Measurements from ENCODE around the gene SH3GLB2. TPM values are rescaled to one million over a fixed set of nuclear protein-coding genes. Genes with fewer than 3 reads are reported as not detected.

The SH3GLB2 gene
- total RNA-seq, 1 donor from 2014 or later, result 138 TPM

DNA sequence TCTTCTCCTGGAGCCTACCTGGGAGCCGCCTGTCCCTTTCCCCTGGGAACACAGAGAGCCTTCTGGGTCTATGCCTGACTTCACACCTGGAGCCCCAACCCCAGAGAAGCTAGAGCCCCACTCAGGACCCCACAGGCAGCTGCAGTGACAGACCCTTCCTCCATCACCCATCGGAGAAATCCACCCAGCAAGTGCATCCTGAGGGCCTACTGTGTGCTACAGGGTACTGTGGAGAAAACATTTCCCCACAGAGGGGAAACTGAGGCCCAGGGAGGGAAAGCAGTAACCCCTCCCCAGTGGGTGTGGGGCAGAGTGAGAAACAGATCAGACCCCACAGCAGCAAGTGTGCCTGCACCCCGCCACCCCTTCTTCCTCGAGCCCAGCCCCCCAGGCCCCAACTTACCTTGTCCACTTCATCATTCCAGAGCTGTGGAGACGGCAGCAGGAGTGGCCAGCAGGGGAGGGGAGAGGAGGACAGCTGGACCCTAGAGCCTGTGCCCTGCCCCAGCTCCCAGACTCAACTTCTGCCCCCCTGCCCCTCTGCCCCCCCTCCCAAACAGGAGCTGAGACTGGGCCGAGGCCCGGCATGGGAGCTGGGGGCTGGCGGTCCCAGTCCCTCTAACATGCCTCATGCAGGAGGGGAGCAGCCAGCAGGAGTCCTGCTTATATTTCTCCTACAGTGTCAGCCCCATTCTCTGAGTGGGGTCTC lies 17.7 kb downstream of the SH3GLB2 start:
- H3K4me3 ChIP-seq, result no peak overlapping the region
- no peaks in the 10 kb centered on the region for H3K9me3 ChIP-seq
- no peak overlapping the region for H3K27ac ChIP-seq
- intact Hi-C loops (cut with DNase I), result no loop called here
- TF ChIP-seq, protein P1, sequence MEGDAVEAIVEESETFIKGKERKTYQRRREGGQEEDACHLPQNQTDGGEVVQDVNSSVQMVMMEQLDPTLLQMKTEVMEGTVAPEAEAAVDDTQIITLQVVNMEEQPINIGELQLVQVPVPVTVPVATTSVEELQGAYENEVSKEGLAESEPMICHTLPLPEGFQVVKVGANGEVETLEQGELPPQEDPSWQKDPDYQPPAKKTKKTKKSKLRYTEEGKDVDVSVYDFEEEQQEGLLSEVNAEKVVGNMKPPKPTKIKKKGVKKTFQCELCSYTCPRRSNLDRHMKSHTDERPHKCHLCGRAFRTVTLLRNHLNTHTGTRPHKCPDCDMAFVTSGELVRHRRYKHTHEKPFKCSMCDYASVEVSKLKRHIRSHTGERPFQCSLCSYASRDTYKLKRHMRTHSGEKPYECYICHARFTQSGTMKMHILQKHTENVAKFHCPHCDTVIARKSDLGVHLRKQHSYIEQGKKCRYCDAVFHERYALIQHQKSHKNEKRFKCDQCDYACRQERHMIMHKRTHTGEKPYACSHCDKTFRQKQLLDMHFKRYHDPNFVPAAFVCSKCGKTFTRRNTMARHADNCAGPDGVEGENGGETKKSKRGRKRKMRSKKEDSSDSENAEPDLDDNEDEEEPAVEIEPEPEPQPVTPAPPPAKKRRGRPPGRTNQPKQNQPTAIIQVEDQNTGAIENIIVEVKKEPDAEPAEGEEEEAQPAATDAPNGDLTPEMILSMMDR (IDR thresholded peaks at IDR 0.05), result no peak
- peaks cover 62 to 86% of the 10 kb centered on the region in 2 donors for H3K36me3 ChIP-seq
- H3K27me3 ChIP-seq, result no peaks in the 10 kb centered on the region
- DNase-seq (ENCODE audit: low spot score in 2 of 2), result no peak
- H3K4me1 ChIP-seq, result peaks cover 0 to 18% of the 10 kb centered on the region in 2 donors

DNA sequence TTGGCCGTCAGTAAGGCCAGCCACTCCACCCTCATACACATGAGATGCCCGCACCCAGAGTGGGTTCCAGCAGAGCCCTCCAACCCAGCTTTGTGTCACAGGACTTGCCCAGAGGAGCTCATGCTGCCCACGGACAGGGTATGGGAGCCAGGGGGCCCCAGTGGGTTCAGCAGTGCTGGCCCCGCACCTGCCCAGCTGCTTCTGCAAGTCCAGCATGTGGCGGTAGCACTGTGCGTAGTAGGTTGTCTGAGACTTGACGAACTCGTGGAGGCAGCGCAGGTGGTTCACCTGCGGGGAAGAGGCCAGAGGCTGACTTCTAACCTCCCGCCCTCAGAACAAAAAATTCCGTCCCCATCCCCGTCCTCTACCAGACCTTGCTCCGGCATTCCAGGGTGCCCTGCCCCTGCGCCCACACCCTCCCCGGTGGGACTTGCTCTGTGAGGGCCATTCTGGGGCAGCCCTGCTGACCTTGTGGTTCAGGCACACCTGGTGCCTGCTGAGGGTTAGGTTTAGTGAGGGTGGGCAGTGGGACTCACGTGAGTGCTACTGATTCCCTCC lies 18.5 kb downstream of the SH3GLB2 start:
- no peak overlapping the region for H3K27ac ChIP-seq
- DNase-seq (ENCODE audit: low spot score in 2 of 2), result no peak
- no peaks in the 10 kb centered on the region for H3K27me3 ChIP-seq
- TF ChIP-seq, protein P1 (IDR thresholded peaks at IDR 0.05), result no peak
- H3K36me3 ChIP-seq, result peaks cover 59 to 85% of the 10 kb centered on the region in 2 donors
- H3K9me3 ChIP-seq, result no peaks in the 10 kb centered on the region
- intact Hi-C loops (cut with DNase I), result loop anchor here (5.0 kb wide), 1 partner anchor 62 kb away; the partner anchor contains the start of genes DOLK and NUP188
- H3K4me1 ChIP-seq, result peaks cover 0 to 18% of the 10 kb centered on the region in 2 donors
- H3K4me3 ChIP-seq, result no peak overlapping the region

DNA sequence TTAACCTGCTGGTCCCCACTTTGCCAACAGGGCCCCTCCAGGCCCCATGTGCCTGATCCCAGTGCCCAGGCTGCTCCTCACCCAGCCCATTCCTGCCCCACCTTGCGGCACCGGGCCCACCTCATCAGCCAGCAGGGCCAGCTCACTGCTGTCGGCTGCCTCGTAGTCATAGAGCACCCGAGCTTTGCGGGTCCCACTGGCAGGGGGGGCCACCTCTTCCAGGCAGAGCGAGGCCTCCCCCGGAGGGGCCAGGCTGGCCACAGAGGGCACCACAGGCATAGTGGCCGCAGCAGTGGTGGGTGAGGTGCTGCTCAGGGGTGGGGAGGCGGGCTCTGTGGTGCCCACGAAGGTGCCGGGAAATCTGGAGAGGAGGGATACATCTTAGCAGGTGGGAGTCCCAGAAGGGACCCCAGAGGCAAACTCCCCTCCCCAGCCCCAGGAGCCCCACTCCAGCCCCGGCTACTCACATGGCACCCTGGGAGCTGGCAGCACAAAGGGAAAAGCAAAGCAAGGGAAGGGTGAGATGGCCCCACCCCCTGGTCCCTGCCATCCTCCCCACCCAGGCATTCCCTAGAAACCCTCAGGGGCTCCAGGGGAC lies 19.0 kb downstream of the SH3GLB2 start:
- DNase-seq (ENCODE audit: low spot score in 2 of 2), result no peak
- Histone ChIP-seq H3K9me3 (no peaks in the 10 kb centered on the region), H3K4me3 (no peak overlapping the region), H3K4me1 (peaks cover 0 to 18% of the 10 kb centered on the region in 2 donors), H3K36me3 (peaks cover 54 to 79% of the 10 kb centered on the region in 2 donors), H3K27me3 (no peaks in the 10 kb centered on the region), H3K27ac (peak overlapping the region in 1 of 2 donors; percentile 70)
- intact Hi-C loops (cut with DNase I), result loop anchor here (5.0 kb wide), 1 partner anchor 62 kb away; the partner anchor contains the start of genes DOLK and NUP188
- TF ChIP-seq, protein P1 (IDR thresholded peaks at IDR 0.05), result no peak

DNA sequence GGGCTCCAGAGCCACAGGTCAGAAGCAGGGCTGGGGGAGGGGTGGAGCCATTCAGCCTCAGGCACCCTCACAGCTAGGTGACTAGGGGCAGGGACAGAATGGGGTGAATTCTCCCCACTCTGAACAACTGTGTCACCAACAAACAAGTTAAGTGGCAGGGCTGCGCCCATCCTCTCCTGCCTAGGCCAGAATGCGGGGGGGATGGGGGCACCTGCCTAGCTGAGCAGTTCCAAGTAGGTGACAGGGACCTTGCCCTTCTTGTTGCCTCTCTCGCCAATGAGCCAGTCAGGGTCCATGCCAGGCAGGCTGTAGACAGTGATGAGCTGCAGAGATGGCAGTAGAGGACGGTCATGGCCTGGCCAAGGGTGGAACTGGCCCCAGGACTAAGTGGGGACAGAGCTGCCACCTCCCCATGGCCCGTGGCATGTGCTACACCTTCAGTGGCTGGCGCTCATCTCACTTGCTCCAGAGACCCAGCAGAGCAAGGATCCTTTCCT lies 19.6 kb downstream of the SH3GLB2 start:
- intact Hi-C loops (cut with DNase I), result loop anchor here (5.0 kb wide), 1 partner anchor 61 kb away; the partner anchor contains the start of genes DOLK and NUP188
- H3K36me3 ChIP-seq, result peaks cover 54 to 76% of the 10 kb centered on the region in 2 donors
- H3K4me3 ChIP-seq, result no peak overlapping the region
- no peaks in the 10 kb centered on the region for H3K9me3 ChIP-seq
- TF ChIP-seq, protein P1 (IDR thresholded peaks at IDR 0.05), result no peak
- H3K4me1 ChIP-seq, result peaks cover 0 to 18% of the 10 kb centered on the region in 2 donors
- no peak for DNase-seq (ENCODE audit: low spot score in 2 of 2)
- no peaks in the 10 kb centered on the region for H3K27me3 ChIP-seq
- peak overlapping the region in 1 of 2 donors; percentile 70 for H3K27ac ChIP-seq

DNA sequence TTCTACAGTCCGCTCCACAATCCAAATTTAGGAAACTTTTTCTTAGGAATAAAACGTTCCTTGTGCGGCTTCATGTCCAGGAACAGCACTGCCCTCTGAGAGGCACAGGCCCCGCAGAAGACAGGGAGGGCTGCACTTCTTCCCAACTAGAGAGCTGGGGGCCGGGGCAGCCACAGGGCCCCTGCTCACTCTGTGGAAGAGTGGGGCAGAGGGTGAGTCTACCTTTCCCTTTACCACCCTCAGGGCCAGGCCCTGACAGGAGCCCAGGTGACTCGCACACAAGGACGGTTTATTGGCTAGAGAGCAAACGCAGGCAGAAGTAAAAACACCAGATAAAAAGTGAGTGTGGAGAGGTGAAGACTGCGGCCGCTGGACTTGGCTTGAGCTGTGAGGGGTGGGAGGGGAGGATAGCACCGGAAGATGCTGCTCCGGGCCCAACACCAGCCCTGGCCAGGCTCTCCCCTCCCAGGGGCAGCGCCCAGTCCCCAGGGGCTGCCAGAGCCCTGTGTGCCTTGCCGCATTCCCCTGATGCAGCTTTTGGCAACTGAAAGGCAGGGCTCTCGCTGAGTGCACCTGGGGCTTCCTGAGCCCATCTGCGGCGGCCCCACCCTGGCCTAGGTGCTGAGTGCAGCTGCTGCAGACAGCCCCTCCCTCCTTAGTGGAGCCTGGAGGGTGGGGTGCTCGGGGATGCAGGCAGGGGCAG lies 20.2 kb downstream of the SH3GLB2 start:
- H3K36me3 ChIP-seq, result peaks cover 54 to 76% of the 10 kb centered on the region in 2 donors
- peak overlapping the region; percentile 61 to 70 for H3K27ac ChIP-seq
- TF ChIP-seq, protein P1 (IDR thresholded peaks at IDR 0.05), result no peak
- no peak overlapping the region for H3K4me3 ChIP-seq
- H3K9me3 ChIP-seq, result no peaks in the 10 kb centered on the region
- H3K4me1 ChIP-seq, result peaks cover 0 to 18% of the 10 kb centered on the region in 2 donors
- intact Hi-C loops (cut with DNase I), result loop anchor here (2.0 to 5.0 kb wide), 3 partner anchors 21 to 61 kb away; partner anchors contain the start of genes DOLK, NUP188 and SH3GLB2
- no peak for DNase-seq (ENCODE audit: low spot score in 2 of 2)
- no peaks in the 10 kb centered on the region for H3K27me3 ChIP-seq
